H1 (cell line): Measurements from ENCODE around the gene PAK2. TPM values are rescaled to one million over a fixed set of nuclear protein-coding genes. Genes with fewer than 3 reads are reported as not detected.

Source experiments
- CTCF ChIA-PET: fragments of 300-600 bp; sonication (Branson Sonifier 250); formaldehyde crosslinking; loops from one replicate; lab custom pipeline; 2021; ENCODE audit not compliant: partially characterized antibody; lab: Charles Lee
- POLR2A ChIA-PET: fragments of 300-600 bp; sonication (Branson Sonifier 250); formaldehyde crosslinking; loops from one replicate; lab custom pipeline; 2021; ENCODE audit warnings: inconsistent platforms; ENCODE audit not compliant: partially characterized antibody; lab: Charles Lee
- DNase-seq, 2 experiments: peaks; one replicate each; pipeline versions ENCODE4 v3.0.0 to v3.0.0-alpha.2; 2010 to 2022; ENCODE audit warnings: low spot score in 2 of 2, low read depth in 1 of 2, mixed read lengths in 1 of 2
- FAIRE-seq: peaks from 2 replicates; lab custom pipeline; 2011; peaks lifted over from hg19 to GRCh38; lab: Jason Lieb, UNC
- H2AFZ ChIP-seq: 2 replicates; pipeline ENCODE4 v1.8.1; 2012; ENCODE audit warnings: low read length, inconsistent platforms
- H2AK5ac ChIP-seq: 2 replicates; pipeline ENCODE4 v1.6.1; 2013; ENCODE audit warnings: low read depth, low read length
- H2BK120ac ChIP-seq: replicated peaks from 2 replicates; pipeline ENCODE3; 2013; ENCODE audit warnings: low read depth, low read length, inconsistent platforms
- H2BK12ac ChIP-seq: 2 replicates; pipeline ENCODE4 v1.6.1; 2013; ENCODE audit warnings: low read depth, low read length
- H2BK15ac ChIP-seq: 2 replicates; pipeline ENCODE4 v1.6.1; 2013; ENCODE audit warnings: low read length
- H2BK20ac ChIP-seq: 2 replicates; pipeline ENCODE4 v1.6.1; 2013; ENCODE audit warnings: low read length
- H2BK5ac ChIP-seq: 2 replicates; pipeline ENCODE4 v1.6.1; 2013; ENCODE audit warnings: low read depth, low read length
- H3K14ac ChIP-seq: 2 replicates; pipeline ENCODE4 v1.6.1; 2013; ENCODE audit warnings: inconsistent platforms; ENCODE audit not compliant: insufficient read length
- H3K18ac ChIP-seq: 2 replicates; pipeline ENCODE4 v1.6.1; 2013; ENCODE audit warnings: low read length; ENCODE audit errors: extremely low read depth
- H3K23ac ChIP-seq: 2 replicates; pipeline ENCODE4 v1.6.1; 2013; ENCODE audit warnings: inconsistent platforms; ENCODE audit not compliant: insufficient read length
- H3K23me2 ChIP-seq: 2 replicates; pipeline ENCODE4 v1.6.1; 2013; ENCODE audit warnings: low read depth, low read length
- H3K27ac ChIP-seq: 2 replicates; pipeline ENCODE4 v1.6.1; 2011; ENCODE audit warnings: low read depth, low read length, inconsistent platforms
- H3K27me3 ChIP-seq, 4 experiments: replicated peaks in 1 of 4; 1 replicate in 1 of 4; 2 replicates in 3 of 4; pipeline versions ENCODE4 v1.6.1 to v1.8.1; 2011 to 2013; ENCODE audit warnings: low read length in 3 of 4, mild to moderate bottlenecking in 3 of 4, inconsistent platforms in 2 of 4, mixed read lengths in 2 of 4, moderate library complexity in 1 of 4; ENCODE audit not compliant: control insufficient read depth in 3 of 4, insufficient read depth in 3 of 4; ENCODE audit errors: extremely low read depth in 1 of 4
- H3K36me3 ChIP-seq, 4 experiments: 2 replicates each; pipeline versions ENCODE4 v1.6.1 to v1.8.1; 2011 to 2013; ENCODE audit warnings: mild to moderate bottlenecking in 4 of 4, low read length in 3 of 4, moderate library complexity in 2 of 4, control low read depth in 1 of 4, inconsistent platforms in 1 of 4; ENCODE audit not compliant: insufficient read depth in 4 of 4, control insufficient read depth in 2 of 4
- H3K4ac ChIP-seq: replicated peaks from 2 replicates; pipeline ENCODE3; 2013; ENCODE audit warnings: low read length, low read depth, mixed read lengths, inconsistent platforms; ENCODE audit not compliant: insufficient read length
- H3K4me1 ChIP-seq, 4 experiments: replicated peaks in 1 of 4; 1 replicate in 1 of 4; 2 replicates in 3 of 4; pipeline versions ENCODE4 v1.6.1 to v1.8.1; 2011 to 2013; ENCODE audit warnings: low read length in 3 of 4, inconsistent platforms in 2 of 4, mixed read lengths in 1 of 4; ENCODE audit not compliant: insufficient read depth in 4 of 4, control insufficient read depth in 3 of 4
- H3K4me2 ChIP-seq, 2 experiments: 2 replicates each; pipeline versions ENCODE4 v1.6.1 to v1.8.1; 2011 to 2013; ENCODE audit warnings: low read depth in 2 of 2, low read length in 2 of 2, control low read depth in 1 of 2, inconsistent platforms in 1 of 2, mild to moderate bottlenecking in 1 of 2; ENCODE audit not compliant: insufficient read depth in 1 of 2
- H3K4me3 ChIP-seq, 4 experiments: fragments of 200-600, 300-600 bp in 1 of 4; sonication (generic), shearing (Covaris generic), sonication (Bioruptor Twin) in 1 of 4; 2 replicates each; pipeline versions ENCODE4 v1.5.1 to v1.8.1; 2011 to 2016; ENCODE audit warnings: low read length in 4 of 4, low read depth in 3 of 4, control low read depth in 2 of 4, inconsistent platforms in 2 of 4, mild to moderate bottlenecking in 2 of 4, mixed read lengths in 1 of 4, moderate library complexity in 1 of 4; ENCODE audit not compliant: insufficient read depth in 2 of 4; ENCODE audit errors: extremely low read depth in 1 of 4
- H3K56ac ChIP-seq: replicated peaks from 2 replicates; pipeline ENCODE3; 2013; ENCODE audit warnings: low read depth, mild to moderate bottlenecking, mixed read lengths, low read length, inconsistent platforms; ENCODE audit not compliant: insufficient read length
- H3K79me1 ChIP-seq: 2 replicates; pipeline ENCODE4 v1.6.1; 2013; ENCODE audit warnings: low read depth, low read length, control low read depth
- H3K79me2 ChIP-seq, 2 experiments: 2 replicates each; pipeline versions ENCODE4 v1.6.1 to v1.8.1; 2012 to 2013; ENCODE audit warnings: low read length in 2 of 2, mild to moderate bottlenecking in 2 of 2, inconsistent platforms in 1 of 2; ENCODE audit not compliant: insufficient read depth in 2 of 2, control insufficient read depth in 1 of 2
- H3K9ac ChIP-seq, 4 experiments: replicated peaks in 1 of 4; 1 replicate in 1 of 4; 2 replicates in 3 of 4; pipeline versions ENCODE4 v1.6.1 to v1.8.1; 2011 to 2013; ENCODE audit warnings: low read depth in 3 of 4, low read length in 3 of 4, control low read depth in 2 of 4, mild to moderate bottlenecking in 2 of 4, moderate library complexity in 2 of 4, inconsistent platforms in 1 of 4; ENCODE audit errors: extremely low read depth in 1 of 4
- H3K9me3 ChIP-seq, 2 experiments: 2 replicates each; pipeline versions ENCODE4 v1.6.1 to v1.8.1; 2012 to 2013; ENCODE audit warnings: mild to moderate bottlenecking in 2 of 2, moderate library complexity in 2 of 2, control low read depth in 1 of 2, inconsistent platforms in 1 of 2, low read depth in 1 of 2, low read length in 1 of 2, mixed read lengths in 1 of 2; ENCODE audit not compliant: insufficient read depth in 2 of 2
- H4K20me1 ChIP-seq, 2 experiments: replicated peaks in 1 of 2; 2 replicates each; pipeline versions ENCODE3 to v1.8.1; 2011 to 2013; ENCODE audit warnings: inconsistent platforms in 2 of 2, low read length in 2 of 2, mild to moderate bottlenecking in 1 of 2; ENCODE audit not compliant: insufficient read depth in 2 of 2, control insufficient read depth in 1 of 2
- H4K5ac ChIP-seq: 2 replicates; pipeline ENCODE4 v1.6.1; 2013; ENCODE audit warnings: low read length, low read depth, mixed read lengths, inconsistent platforms; ENCODE audit not compliant: insufficient read length
- H4K8ac ChIP-seq: 2 replicates; pipeline ENCODE4 v1.8.0; 2013; ENCODE audit warnings: mild to moderate bottlenecking, moderate library complexity, low read length, inconsistent platforms; ENCODE audit not compliant: insufficient read depth; ENCODE audit errors: extremely low read depth
- H4K91ac ChIP-seq: replicated peaks from 2 replicates; pipeline ENCODE3; 2013; ENCODE audit warnings: low read length, mixed read lengths, inconsistent platforms; ENCODE audit not compliant: insufficient read length
- EZH2 ChIP-seq: fragments of 200-600 bp; sonication (generic); IDR thresholded peaks from 2 replicates; pipeline ENCODE4 v1.7.1; 2012; ENCODE audit warnings: low read depth, mild to moderate bottlenecking, moderate library complexity, low read length, inconsistent platforms; ENCODE audit not compliant: severe bottlenecking
- GTF2F1 ChIP-seq: IDR thresholded peaks from 2 replicates; pipeline ENCODE4 v1.6.1; 2012; ENCODE audit warnings: low read depth, low read length, improper control_type of control experiment, borderline replicate concordance
- MAFK ChIP-seq: IDR thresholded peaks from 2 replicates; pipeline ENCODE4 v1.6.1; 2012; ENCODE audit warnings: low read depth, mild to moderate bottlenecking, improper control_type of control experiment, low read length
- NANOG ChIP-seq: IDR thresholded peaks from 2 replicates; pipeline ENCODE4 v1.6.1; 2011; ENCODE audit warnings: low read length, low read depth, mild to moderate bottlenecking, inconsistent platforms; ENCODE audit not compliant: insufficient read depth, poor library complexity, severe bottlenecking
- RBBP5 ChIP-seq: IDR thresholded peaks from 2 replicates; pipeline ENCODE4 v1.7.1; 2012; ENCODE audit warnings: low read depth, mild to moderate bottlenecking, inconsistent platforms, low read length, moderate library complexity, borderline replicate concordance
- SIRT6 ChIP-seq: IDR thresholded peaks from one replicate; pipeline ENCODE4 v1.7.1; 2012; ENCODE audit warnings: low read length, inconsistent platforms
- SIX5 ChIP-seq: IDR thresholded peaks from 2 replicates; pipeline ENCODE4 v1.6.1; 2011; ENCODE audit warnings: mild to moderate bottlenecking, low read depth, low read length
- TBP ChIP-seq: IDR thresholded peaks from 2 replicates; pipeline ENCODE4 v1.6.1; 2011; ENCODE audit warnings: low read depth, low read length, improper control_type of control experiment
- TCF12 ChIP-seq: IDR thresholded peaks from 2 replicates; pipeline ENCODE4 v1.6.1; 2011; ENCODE audit warnings: low read depth, mild to moderate bottlenecking, low read length
- TEAD4 ChIP-seq: IDR thresholded peaks from 2 replicates; pipeline ENCODE4 v1.6.1; 2012; ENCODE audit warnings: low read depth, low read length, inconsistent platforms, mixed read lengths
- USF2 ChIP-seq: IDR thresholded peaks from 2 replicates; pipeline ENCODE4 v1.6.1; 2011; ENCODE audit warnings: low read length, improper control_type of control experiment
- WGBS, 2 experiments: shearing (Covaris generic) in 1 of 2; methylation state at CpG; one replicate each; pipeline versions ENCODE4 v1.1.6 to v1.1.7; 2013 to 2015; ENCODE audit warnings: low lambda C conversion rate in 2 of 2, mixed read lengths in 2 of 2, inconsistent platforms in 1 of 2, low coverage in 1 of 2, missing lambda C conversion rate in 1 of 2; ENCODE audit not compliant: insufficient replicate concordance in 2 of 2, insufficient coverage in 1 of 2, insufficient read length in 1 of 2; ENCODE audit errors: extremely low coverage in 1 of 2, missing lambda C conversion rate in 1 of 2; 5-methylcytosine and 5-hydroxymethylcytosine counted together
- polyA plus RNA-seq, 7 experiments: library from polyadenylated mRNA; depleted of rRNA in 3 of 7; stranded (reverse) in 5 of 7; unstranded in 2 of 7; fragments of >200 nt in 5 of 7; fragments of 200-250 nt in 2 of 7; gene quantifications; 1 replicate in 5 of 7; 2 replicates in 1 of 7; 4 replicates in 1 of 7; pipeline versions ENCODE4 v1.2.1 to v1.2.3, GENCODE V29; 2011 to 2013; ENCODE audit warnings: missing spikeins in 2 of 7, mixed read lengths in 2 of 7
- total RNA-seq: library from RNA; stranded (reverse); fragmentation: NEBNext Ultra II Directional; extraction: Animal tissue kit (Norgen Biotek cat#: 25700); gene quantifications from 2 replicates; pipeline ENCODE4 v1.2.1, GENCODE V29; 2021
- TF ChIP-seq, protein P1 (sequence below): IDR thresholded peaks from 2 replicates; pipeline ENCODE4 v1.6.1; 2012; ENCODE audit warnings: inconsistent platforms
- TF ChIP-seq, protein P2 (sequence below): IDR thresholded peaks from 2 replicates; pipeline ENCODE4 v1.6.1; 2011; ENCODE audit warnings: low read depth, mild to moderate bottlenecking, low read length; ENCODE audit not compliant: insufficient read depth

PAK2 gene
- total and polyA plus RNA-seq, 2 of the 8 experiments (the other 6 are each of a cell fraction or from before 2014, with no cell fraction given) = 13.1 to 60.5 TPM

DNA sequence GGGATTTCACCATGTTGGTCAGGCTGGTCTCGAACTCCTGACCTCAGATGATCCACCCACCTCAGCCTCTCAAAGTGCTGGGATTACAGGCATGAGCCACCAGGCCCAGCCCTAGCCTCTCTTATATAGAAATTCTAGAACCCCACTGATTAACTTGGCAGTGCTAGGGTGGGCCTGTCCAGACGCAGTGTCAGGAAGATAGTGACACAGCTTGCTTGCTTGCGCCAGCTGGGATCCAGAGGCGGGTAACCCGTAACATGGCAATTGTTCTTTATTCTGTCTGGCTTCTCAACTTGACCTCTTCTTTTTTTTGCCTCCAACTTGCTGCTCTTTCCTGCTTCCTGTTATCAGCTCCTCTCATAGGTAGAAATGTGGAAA lies 43.8 kb upstream of the PAK2 start:
- no peak overlapping the region for H3K9ac ChIP-seq
- H3K9me3 ChIP-seq = no peaks in the 10 kb centered on the region
- no peaks in the 10 kb centered on the region for H3K36me3 ChIP-seq
- no peak overlapping the region for H2AK5ac ChIP-seq
- no peak overlapping the region for H2BK20ac ChIP-seq
- H2BK120ac ChIP-seq = no peak overlapping the region
- no peak overlapping the region for H4K5ac ChIP-seq
- no peak for DNase-seq
- no peak overlapping the region for H2AFZ ChIP-seq
- no peaks in the 10 kb centered on the region for H3K27me3 ChIP-seq
- POLR2A ChIA-PET = no interaction called here
- no peak overlapping the region for H2BK5ac ChIP-seq
- H3K18ac ChIP-seq = no peak overlapping the region
- no peak overlapping the region for H3K14ac ChIP-seq
- H4K8ac ChIP-seq = no peak overlapping the region
- no peak for FAIRE-seq
- peaks cover 14% of the 10 kb centered on the region; the same call in 1 of the 2 replicates for H3K23me2 ChIP-seq
- no peak overlapping the region for H3K4ac ChIP-seq
- H2BK12ac ChIP-seq = no peak overlapping the region
- H2BK15ac ChIP-seq = no peak overlapping the region
- 87% methylated on average over 5 of the region's 5 CpGs; no CpG with 5 or more reads in 1 of the 2 experiments for WGBS, 2 experiments
- H3K27ac ChIP-seq = no peak overlapping the region
- H3K4me2 ChIP-seq = no peak overlapping the region
- peaks cover 0 to 6% of the 10 kb centered on the region in 2 experiments for H4K20me1 ChIP-seq
- H3K79me2 ChIP-seq = no peaks in the 10 kb centered on the region
- no peaks in the 10 kb centered on the region for H3K4me1 ChIP-seq
- H3K56ac ChIP-seq = no peak overlapping the region
- no peak overlapping the region for H4K91ac ChIP-seq
- no peak overlapping the region for H3K4me3 ChIP-seq
- CTCF ChIA-PET = interaction anchor here (1.2 kb wide), 1 partner anchor 12 kb away, joined by 3 read pairs; no protein-coding TSS in a partner anchor
- H3K79me1 ChIP-seq = no peaks in the 10 kb centered on the region
- H3K23ac ChIP-seq = no peak overlapping the region
- TF ChIP-seq, protein P1, sequence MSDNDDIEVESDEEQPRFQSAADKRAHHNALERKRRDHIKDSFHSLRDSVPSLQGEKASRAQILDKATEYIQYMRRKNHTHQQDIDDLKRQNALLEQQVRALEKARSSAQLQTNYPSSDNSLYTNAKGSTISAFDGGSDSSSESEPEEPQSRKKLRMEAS = no peak
- TF ChIP-seq SIRT6 (no peak), MAFK (no peak), EZH2 (no peak), SIX5 (no peak), TBP (no peak), TCF12 (no peak), RBBP5 (no peak), USF2 (no peak), NANOG (no peak), TEAD4 (no peak), GTF2F1 (no peak)
- TF ChIP-seq, protein P2, sequence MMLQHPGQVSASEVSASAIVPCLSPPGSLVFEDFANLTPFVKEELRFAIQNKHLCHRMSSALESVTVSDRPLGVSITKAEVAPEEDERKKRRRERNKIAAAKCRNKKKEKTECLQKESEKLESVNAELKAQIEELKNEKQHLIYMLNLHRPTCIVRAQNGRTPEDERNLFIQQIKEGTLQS = no peak
